ENCODE measurements around the gene SHANK1. TPM values are rescaled to one million over a fixed set of nuclear protein-coding genes. Genes with fewer than 3 reads are reported as not detected.

Gene SHANK1
- total and polyA plus RNA-seq, 2 donors (not counting 3 experiments of a cell fraction or from before 2014, with no cell fraction given): 0.66 to 1.9 TPM

- intact Hi-C loops (cut with micrococcal nuclease): loop anchor here (1.0 to 5.0 kb wide), 5 partner anchors 19 to 217 kb away; no protein-coding TSS in a partner anchor
- peak; percentile 62 for DNase-seq (ENCODE audit: low read depth, low spot score)
Observed at GRCh38 chr19:50705422-50706019, 14.1 kb downstream of the SHANK1 start.

More at GRCh38 chr19:50705422-50706019, 14.1 kb downstream of the SHANK1 start:
- Histone ChIP-seq H3K79me2 (ENCODE audit: control insufficient read depth, insufficient read depth, low read length) (no peaks in the 10 kb centered on the region), H3K4me3 (replicated peaks in 1 of 3; ENCODE audit: insufficient read depth in 1 of 3, low read depth in 1 of 3, low read length in 3 of 3) (no peak overlapping the region), H3K27me3 (ENCODE audit: control insufficient read depth in 2 of 2, insufficient read depth in 2 of 2, low read length in 2 of 2) (no peaks in the 10 kb centered on the region), H2AFZ (ENCODE audit: low read depth, low read length) (no peak overlapping the region), H3K9ac (replicated peaks; ENCODE audit: extremely low read depth, insufficient read depth, low read length) (no peak overlapping the region), H3K27ac (ENCODE audit: insufficient read depth, low read depth, low read length) (no peak overlapping the region), H3K9me3 (replicated peaks; ENCODE audit: control insufficient read depth, insufficient read depth, low read length) (no peaks in the 10 kb centered on the region), H3K9me1 (replicated peaks; ENCODE audit: control insufficient read depth, extremely low read depth, insufficient read depth, low read length) (no peaks in the 10 kb centered on the region), H3K36me3 (ENCODE audit: control insufficient read depth in 2 of 2, extremely low read depth in 1 of 2, insufficient read depth in 2 of 2, low read length in 2 of 2) (no peaks in the 10 kb centered on the region), H3K4me1 (ENCODE audit: control insufficient read depth, extremely low read depth, insufficient read depth, low read length) (peaks cover 18% of the 10 kb centered on the region), H4K20me1 (replicated peaks; ENCODE audit: control insufficient read depth, extremely low read depth, insufficient read depth, low read length) (no peaks in the 10 kb centered on the region), H3K4me2 (ENCODE audit: insufficient read depth, low read length) (no peak overlapping the region)
- TF ChIP-seq FOS (IDR thresholded peaks at IDR 0.05; ENCODE audit: borderline replicate concordance, insufficient read depth, low read length): peak; percentile 58
- peak; percentile 72 to 81 for TF ChIP-seq CTCF (IDR thresholded peaks at IDR 0.05; ENCODE audit: extremely low read depth in 1 of 2, insufficient read depth in 1 of 2, low read depth in 1 of 2, low read length in 2 of 2)
- TF ChIP-seq JUN (IDR thresholded peaks at IDR 0.05; ENCODE audit: borderline replicate concordance, insufficient read depth, insufficient read length, low read depth): no peak
- no peak for TF ChIP-seq EZH2 (IDR thresholded peaks at IDR 0.05; ENCODE audit: borderline replicate concordance, low read depth, low read length, severe bottlenecking)
- TF ChIP-seq POLR2A (IDR thresholded peaks at IDR 0.05; ENCODE audit: low read depth, low read length): no peak
- no peak for TF ChIP-seq MAX (IDR thresholded peaks at IDR 0.05; ENCODE audit: insufficient read depth, insufficient read length)
- TF ChIP-seq GATA2 (IDR thresholded peaks at IDR 0.05; ENCODE audit: insufficient read depth, insufficient read length, low read depth, low read length): no peak
- TF ChIP-seq MYC (IDR thresholded peaks at IDR 0.05; ENCODE audit: low read depth, low read length): no peak
- no peak for TF ChIP-seq POLR2AphosphoS5 (IDR thresholded peaks at IDR 0.05; ENCODE audit: insufficient read depth, low read depth, low read length)
- BruUV-seq (replicated peaks): no TSS peak
- dilution Hi-C loops (cut with MboI; ENCODE audit: extremely low pct_ligation_motif_present, low sequenced_read_pairs): no loop called here
- ChIA-PET CTCF (interaction anchor here (0.7 to 5.7 kb wide), 10 partner anchors 11 to 216 kb away, joined by 3 to 116 read pairs (median 6); partner anchors contain the start of gene CLEC11A), POLR2A (no interaction called here)
- FAIRE-seq: peak; percentile 95

All from endothelial cell of umbilical vein (primary cell).